Measurements from ENCODE around the gene MOGAT3. TPM values are rescaled to one million over a fixed set of nuclear protein-coding genes. Genes with fewer than 3 reads are reported as not detected.

MOGAT3 gene
- total and polyA plus RNA-seq, 9 of the 15 experiments (the other 6 are each of a cell fraction or from before 2014, with no cell fraction given): 0.07 to 0.17 (median 0.13) TPM; not detected in 6

GRCh38 chr7:101216001-101216859, 15.4 kb upstream of the MOGAT3 start (continued):
- TF ChIP-seq THAP7 (CRISPR knock-in tag; IDR thresholded peaks at IDR 0.05) (no peak), TAL1 (IDR thresholded peaks at IDR 0.05) (no peak), POLR2A (conservative IDR thresholded peaks at IDR 0.05) (no peak), TCF15 (CRISPR knock-in tag; IDR thresholded peaks at IDR 0.05) (no peak), ETS1 (conservative IDR thresholded peaks at IDR 0.05; ENCODE audit: control insufficient read depth, low read depth, low read length) (0 out of 2 replicates have a peak, but pooled peaks have one; percentile 50), SIN3A (IDR thresholded peaks at IDR 0.05; ENCODE audit: borderline replicate concordance in 2 of 2, control insufficient read depth in 1 of 2, low read depth in 2 of 2, low read length in 2 of 2) (peak in 1 of 2 experiments; percentile 69; a peak in 1 of 4 replicates), BHLHE40 (IDR thresholded peaks at IDR 0.05; ENCODE audit: low read length) (peak; percentile 92)

GRCh38 chr7:101212014-101212413, 11.2 kb upstream of the MOGAT3 start:
- intact Hi-C loops (cut with micrococcal nuclease) (no loop called here), in situ Hi-C loops (cut with MboI) (no loop called here)
- Histone ChIP-seq H3K4me3 (no peak overlapping the region), H4K20me1 (replicated peaks; ENCODE audit: control insufficient read depth, insufficient read depth, low read length) (no peaks in the 10 kb centered on the region), H3K36me3 (ENCODE audit: control insufficient read depth, insufficient read depth, low read length) (peaks cover 73% of the 10 kb centered on the region; the same call in 2 of the 3 replicates), H3K9me1 (ENCODE audit: control insufficient read depth, insufficient read depth, low read length) (no peaks in the 10 kb centered on the region), H3K27me3 (ENCODE audit: control insufficient read depth in 2 of 2, insufficient read depth in 2 of 2, low read length in 2 of 2) (no peaks in the 10 kb centered on the region), H3K9me3 (replicated peaks; ENCODE audit: control insufficient read depth, insufficient read depth, low read depth, low read length) (no peaks in the 10 kb centered on the region), H3K79me2 (ENCODE audit: control insufficient read depth, insufficient read depth, low read length) (peaks cover 14% of the 10 kb centered on the region), H3K4me1 (replicated peaks in 1 of 2; ENCODE audit: control insufficient read depth in 2 of 2, insufficient read depth in 2 of 2, low read length in 2 of 2) (peaks cover 10 to 37% of the 10 kb centered on the region in 2 experiments), H3K27ac (ENCODE audit: extremely low read depth, low read depth, low read length) (no peak overlapping the region), H3K9ac (ENCODE audit: insufficient read depth in 1 of 2, low read depth in 2 of 2, low read length in 2 of 2) (no peak overlapping the region; a peak in 1 of 4 replicates), H2AFZ (ENCODE audit: low read depth, low read length) (no peak overlapping the region), H3K4me2 (ENCODE audit: insufficient read depth, low read length) (no peak overlapping the region)
- no peak for DNase-seq (ENCODE audit: extremely low read depth in 1 of 4, low spot score in 3 of 4)
- WGBS (ENCODE audit: insufficient coverage, low coverage, missing lambda C conversion rate): 96% methylated on average over 4 of the region's 8 CpGs
- TF ChIP-seq RAD51 (IDR thresholded peaks at IDR 0.05; ENCODE audit: borderline replicate concordance, low read depth): no peak
- ChIA-PET POLR2A (no interaction called here), CTCF (ENCODE audit: low intra/inter-chr PET ratio) (no interaction called here)
- FAIRE-seq: no peak
- BruUV-seq (replicated peaks): no TSS peak
- no peak for ATAC-seq

Data from K562 (cell line).